GM23338 (cell line): ENCODE data around the gene TMEM218. TPM values are rescaled to one million over a fixed set of nuclear protein-coding genes. Genes with fewer than 3 reads are reported as not detected.

ENCODE experiments used
- ATAC-seq: fragments of 200-7000 bp; cut with Tn5 transposase; 3 replicates; pipeline ENCODE4 v1.9.1; 2020
- DNase-seq: peaks from one replicate; pipeline ENCODE4 v3.0.0-alpha.2; 2015; ENCODE audit warnings: low spot score
- H2AFZ ChIP-seq: fragments of 200-600 bp; sonication (generic); 2 replicates; pipeline ENCODE4 v1.8.0; 2016; ENCODE audit warnings: antibody characterized with exemption, mild to moderate bottlenecking, moderate library complexity
- H3F3A ChIP-seq: fragments of 200-600 bp; sonication (generic); replicated peaks from 2 replicates; pipeline ENCODE4 v1.8.0; 2017; ENCODE audit warnings: antibody characterized with exemption, mixed run types, low read depth
- H3K27ac ChIP-seq: fragments of 200-600 bp; sonication (generic); 2 replicates; pipeline ENCODE4 v1.6.1; 2016; ENCODE audit warnings: low read depth
- H3K27me3 ChIP-seq: fragments of 200-600 bp; sonication (generic); 2 replicates; pipeline ENCODE4 v1.8.0; 2016; ENCODE audit warnings: mild to moderate bottlenecking, mixed run types, moderate library complexity; ENCODE audit not compliant: insufficient read depth
- H3K36me3 ChIP-seq: fragments of 200-600 bp; sonication (generic); 2 replicates; pipeline ENCODE4 v1.8.0; 2016; ENCODE audit warnings: mild to moderate bottlenecking; ENCODE audit not compliant: insufficient read depth
- H3K4me1 ChIP-seq: fragments of 200-600 bp; sonication (generic); 2 replicates; pipeline ENCODE4 v1.8.0; 2016; ENCODE audit warnings: mild to moderate bottlenecking, moderate library complexity; ENCODE audit not compliant: insufficient read depth
- H3K4me2 ChIP-seq: fragments of 200-600 bp; sonication (generic); 2 replicates; pipeline ENCODE4 v1.7.1; 2017; ENCODE audit warnings: mixed run types
- H3K4me3 ChIP-seq: fragments of 200-600 bp; sonication (generic); 2 replicates; pipeline ENCODE4 v1.6.1; 2016; ENCODE audit warnings: mixed run types
- H3K79me2 ChIP-seq: fragments of 200-600 bp; sonication (generic); replicated peaks from 2 replicates; pipeline ENCODE4 v1.8.0; 2017; ENCODE audit warnings: mild to moderate bottlenecking; ENCODE audit not compliant: insufficient read depth
- H3K9me2 ChIP-seq: fragments of 200-600 bp; sonication (generic); 2 replicates; pipeline ENCODE4 v1.8.0; 2017; ENCODE audit not compliant: insufficient read depth
- H4K20me1 ChIP-seq: fragments of 200-600 bp; sonication (generic); replicated peaks from 2 replicates; pipeline ENCODE4 v1.8.0; 2017; ENCODE audit warnings: mild to moderate bottlenecking; ENCODE audit not compliant: insufficient read depth
- H3K27ac Mint-ChIP-seq: 2 replicates; pipeline ENCODE4 v1.8.0; 2020; ENCODE audit warnings: inconsistent platforms, mild to moderate bottlenecking, moderate library complexity, mixed read lengths
- H3K27me3 Mint-ChIP-seq: 3 replicates; pipeline ENCODE4 v1.8.0; 2022; ENCODE audit warnings: low read depth, mild to moderate bottlenecking, moderate library complexity, mixed read lengths, inconsistent platforms; ENCODE audit not compliant: insufficient read depth, poor library complexity
- H3K36me3 Mint-ChIP-seq: 3 replicates; pipeline ENCODE4 v1.8.0; 2021; ENCODE audit warnings: low read depth, mild to moderate bottlenecking, inconsistent platforms, moderate library complexity, mixed read lengths
- H3K4me1 Mint-ChIP-seq: 3 replicates; pipeline ENCODE4 v1.8.0; 2020; ENCODE audit warnings: mild to moderate bottlenecking, inconsistent platforms, mixed read lengths
- H3K4me3 Mint-ChIP-seq: 3 replicates; pipeline ENCODE4 v1.8.0; 2021; ENCODE audit warnings: moderate library complexity, mild to moderate bottlenecking, inconsistent platforms, mixed read lengths
- H3K9me3 Mint-ChIP-seq: 3 replicates; pipeline ENCODE4 v1.8.0; 2020; ENCODE audit warnings: moderate library complexity, mild to moderate bottlenecking, inconsistent platforms, mixed read lengths
- CREB1 ChIP-seq: fragments of 250-450 bp; sonication (Bioruptor Pico); IDR thresholded peaks from 2 replicates; pipeline ENCODE4 v1.5.0; 2020; ENCODE audit warnings: low read depth, mild to moderate bottlenecking, moderate library complexity
- CTCF ChIP-seq, 2 experiments: fragments of 200-600 bp in 1 of 2; sonication (generic) in 1 of 2; conservative IDR thresholded peaks; 2 replicates each; pipeline versions ENCODE4 v1.5.1 to v1.6.1; 2016 to 2017; ENCODE audit warnings: antibody characterized with exemption in 2 of 2, low read depth in 2 of 2, mild to moderate bottlenecking in 2 of 2, moderate library complexity in 1 of 2
- EZH2 ChIP-seq: fragments of 200-600 bp; sonication (generic); IDR thresholded peaks from one replicate; pipeline ENCODE4 v1.8.0; 2017; ENCODE audit warnings: antibody characterized with exemption, mild to moderate bottlenecking, low read depth; ENCODE audit not compliant: unreplicated experiment
- POLR2AphosphoS5 ChIP-seq: IDR thresholded peaks from 2 replicates; pipeline ENCODE4 v1.6.1; 2016; ENCODE audit warnings: antibody characterized with exemption, low read depth
- REST ChIP-seq: IDR thresholded peaks from one replicate; pipeline ENCODE4 v1.6.1; 2018; ENCODE audit warnings: antibody characterized with exemption; ENCODE audit not compliant: unreplicated experiment
- ZNF462 ChIP-seq: fragments of 250-450 bp; sonication (Bioruptor Pico); IDR thresholded peaks from 2 replicates; pipeline ENCODE4 v1.5.0; 2020; ENCODE audit warnings: mild to moderate bottlenecking, moderate library complexity
- polyA plus RNA-seq: library from polyadenylated mRNA; unstranded; fragments of >200 nt; fragmentation: Nextera tagmentation; extraction: Ambion mirVana; gene quantifications from 2 replicates; pipeline ENCODE4 v1.2.1, GENCODE V29; 2016
- total RNA-seq: library from RNA; depleted of rRNA; stranded (reverse); fragments of >200 nt; shearing (Covaris generic); gene quantifications from 2 replicates; pipeline ENCODE4 v1.2.3, GENCODE V29; 2014
- TF ChIP-seq, protein P1 (sequence below): IDR thresholded peaks from 2 replicates; pipeline ENCODE4 v1.6.1; 2016; ENCODE audit warnings: antibody characterized with exemption

Gene TMEM218
- total and polyA plus RNA-seq, 2 experiments from 2014 or later: 23.7 to 24.2 TPM

DNA sequence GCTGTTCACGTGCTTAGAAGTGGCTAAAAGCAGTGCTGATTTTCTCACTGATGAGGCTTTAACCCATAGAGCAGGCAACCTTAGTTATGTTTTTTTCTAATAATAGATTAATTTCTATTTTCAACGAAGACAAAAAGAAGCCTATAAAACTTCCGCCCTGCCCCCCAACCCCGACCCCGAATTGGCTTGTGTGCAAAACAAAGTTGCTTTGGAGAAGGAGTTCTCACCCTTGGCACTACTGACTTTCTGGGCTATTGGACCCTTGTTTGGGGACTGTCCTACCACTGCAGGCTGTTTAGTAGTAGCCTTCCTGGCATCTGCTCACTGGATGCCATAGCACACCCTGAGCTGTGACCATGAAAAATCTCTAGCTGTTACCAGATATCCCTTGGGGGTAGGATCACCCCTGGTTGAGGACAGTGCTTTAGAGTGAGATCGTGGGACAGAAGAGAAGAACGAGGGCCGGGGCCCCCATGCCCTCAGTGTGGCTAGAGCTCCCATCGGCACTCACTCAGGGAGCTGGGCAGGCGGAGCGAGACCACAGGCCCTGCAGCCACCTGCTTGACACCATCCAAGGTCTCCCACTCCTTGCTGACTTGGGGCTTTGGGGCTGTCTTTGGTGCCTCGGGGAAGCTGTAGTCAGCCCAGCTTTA lies 31.4 kb downstream of the TMEM218 start:
- Mint-ChIP-seq H3K9me3 (no peaks in the 10 kb centered on the region; the same call in 2 of the 3 replicates), H3K4me3 (no peak overlapping the region), H3K4me1 (peaks cover 2% of the 10 kb centered on the region), H3K27ac (no peak overlapping the region), H3K36me3 (no peaks in the 10 kb centered on the region; the same call in 2 of the 3 replicates), H3K27me3 (peaks cover 16% of the 10 kb centered on the region)
- Histone ChIP-seq H3K9me2 (no peaks in the 10 kb centered on the region), H3K4me1 (no peaks in the 10 kb centered on the region), H4K20me1 (no peaks in the 10 kb centered on the region), H3K27me3 (no peaks in the 10 kb centered on the region), H3K4me2 (no peak overlapping the region), H2AFZ (no peak overlapping the region), H3K4me3 (no peak overlapping the region), H3K27ac (no peak overlapping the region), H3K36me3 (no peaks in the 10 kb centered on the region), H3F3A (no peaks in the 10 kb centered on the region), H3K79me2 (no peaks in the 10 kb centered on the region)
- ATAC-seq (no peak), DNase-seq (no peak)
- no peak for TF ChIP-seq ZNF462
- no peak for TF ChIP-seq POLR2AphosphoS5
- no peak for TF ChIP-seq CREB1

DNA sequence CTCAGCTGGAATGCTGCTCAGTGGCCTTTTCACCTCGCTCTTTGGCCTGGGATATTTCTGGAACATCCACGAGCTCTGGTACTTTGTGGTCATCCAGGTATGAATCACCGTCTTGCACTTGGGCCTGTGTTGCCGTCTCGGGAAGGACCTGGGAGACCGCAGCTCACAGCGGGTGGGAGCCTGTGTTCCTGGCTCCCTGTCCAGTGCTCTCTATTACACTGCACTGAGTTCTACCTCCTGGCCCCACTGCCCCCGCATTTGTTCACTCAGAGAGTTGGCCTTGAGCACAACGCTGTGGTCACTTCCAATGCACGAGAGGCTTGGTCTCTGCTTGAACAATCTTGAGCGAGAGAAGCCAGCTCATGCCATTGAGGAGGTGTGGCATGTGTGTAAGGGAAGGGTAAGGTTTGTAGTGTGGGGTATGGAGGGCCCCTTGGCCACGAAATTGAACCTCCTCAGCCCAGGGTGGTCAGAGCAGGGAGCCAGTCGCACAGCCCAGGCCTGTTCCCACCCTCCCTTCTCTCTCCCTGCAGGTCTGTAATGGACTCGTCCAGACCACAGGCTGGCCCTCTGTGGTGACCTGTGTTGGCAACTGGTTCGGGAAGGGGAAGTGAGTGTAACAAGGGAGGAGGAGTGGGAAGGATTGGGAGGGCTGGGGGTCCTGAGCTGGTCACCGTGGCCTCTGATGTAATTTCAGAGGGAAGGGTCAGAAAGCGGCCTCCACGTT lies 32.1 kb downstream of the TMEM218 start:
- H3F3A ChIP-seq: no peaks in the 10 kb centered on the region
- H3K9me2 ChIP-seq: no peaks in the 10 kb centered on the region
- no peak overlapping the region for H3K4me3 ChIP-seq
- no peaks in the 10 kb centered on the region for H3K4me1 ChIP-seq
- no peak overlapping the region for H3K27ac Mint-ChIP-seq
- ATAC-seq (no peak), DNase-seq (no peak)
- no peak overlapping the region for H3K4me2 ChIP-seq
- no peaks in the 10 kb centered on the region for H3K27me3 ChIP-seq
- no peak overlapping the region for H2AFZ ChIP-seq
- no peaks in the 10 kb centered on the region; the same call in 2 of the 3 replicates for H3K9me3 Mint-ChIP-seq
- H3K27me3 Mint-ChIP-seq: peaks cover 18% of the 10 kb centered on the region
- peaks cover 2% of the 10 kb centered on the region; the same call in 2 of the 3 replicates for H3K4me1 Mint-ChIP-seq
- no peaks in the 10 kb centered on the region for H3K79me2 ChIP-seq
- H3K36me3 ChIP-seq: no peaks in the 10 kb centered on the region
- H3K27ac ChIP-seq: no peak overlapping the region
- H4K20me1 ChIP-seq: no peaks in the 10 kb centered on the region
- H3K36me3 Mint-ChIP-seq: no peaks in the 10 kb centered on the region; the same call in 2 of the 3 replicates
- no peak for TF ChIP-seq REST
- TF ChIP-seq POLR2AphosphoS5: no peak
- no peak for TF ChIP-seq CTCF (conservative IDR thresholded peaks at IDR 0.05; ENCODE audit: low read depth in 2 of 2)
- TF ChIP-seq EZH2: no peak
- TF ChIP-seq, protein P1, sequence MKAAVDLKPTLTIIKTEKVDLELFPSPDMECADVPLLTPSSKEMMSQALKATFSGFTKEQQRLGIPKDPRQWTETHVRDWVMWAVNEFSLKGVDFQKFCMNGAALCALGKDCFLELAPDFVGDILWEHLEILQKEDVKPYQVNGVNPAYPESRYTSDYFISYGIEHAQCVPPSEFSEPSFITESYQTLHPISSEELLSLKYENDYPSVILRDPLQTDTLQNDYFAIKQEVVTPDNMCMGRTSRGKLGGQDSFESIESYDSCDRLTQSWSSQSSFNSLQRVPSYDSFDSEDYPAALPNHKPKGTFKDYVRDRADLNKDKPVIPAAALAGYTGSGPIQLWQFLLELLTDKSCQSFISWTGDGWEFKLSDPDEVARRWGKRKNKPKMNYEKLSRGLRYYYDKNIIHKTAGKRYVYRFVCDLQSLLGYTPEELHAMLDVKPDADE: no peak
- no peak overlapping the region for H3K4me3 Mint-ChIP-seq
